HT-29 (cell line): ENCODE measurements around the gene TGM6. TPM values are rescaled to one million over a fixed set of nuclear protein-coding genes. Genes with fewer than 3 reads are reported as not detected.
"Not testable (repeated sequence)": the region's sequence is repeated elsewhere in the genome, so short reads cannot be mapped to it uniquely, and the experiment has no call there.

ENCODE experiments used
- DNase-seq: peaks from one replicate; pipeline ENCODE4 v3.0.0-alpha.2; 2015; ENCODE audit warnings: low spot score
- total RNA-seq: library from RNA; depleted of rRNA; stranded (reverse); fragments of >200 nt; shearing (Covaris generic); gene quantifications from 2 replicates; pipeline ENCODE4 v1.2.3, GENCODE V29; 2014

Gene TGM6
- total RNA-seq, 1 experiment from 2014 or later: not detected

- no peak for DNase-seq
Measured at GRCh38 chr20:2398449-2398848, 17.7 kb downstream of the TGM6 start.

GRCh38 chr20:2399390-2399789 lies 18.7 kb downstream of the TGM6 start:
- DNase-seq: no peak

- DNase-seq: no peak
Measured at GRCh38 chr20:2400290-2400689, 19.6 kb downstream of the TGM6 start.

- DNase-seq: no peak
Measured at GRCh38 chr20:2401527-2401926, 20.8 kb downstream of the TGM6 start.

- peak; percentile 47 for DNase-seq
Measured at GRCh38 chr20:2402271-2402980, 21.7 kb downstream of the TGM6 start.

GRCh38 chr20:2403291-2404052 lies 22.8 kb downstream of the TGM6 start:
- DNase-seq: no peak

GRCh38 chr20:2405693-2406065 lies 25.0 kb downstream of the TGM6 start:
- DNase-seq: no peak

- DNase-seq: not testable (repeated sequence)
Measured at GRCh38 chr20:2407355-2407754, 26.7 kb downstream of the TGM6 start.

- DNase-seq: no peak
Measured at GRCh38 chr20:2408111-2408510, 27.4 kb downstream of the TGM6 start.

GRCh38 chr20:2416541-2417212 lies 36.0 kb downstream of the TGM6 start:
- no peak for DNase-seq

GRCh38 chr20:2417213-2417541 lies 36.5 kb downstream of the TGM6 start:
- no peak for DNase-seq

GRCh38 chr20:2418388-2418787 lies 37.7 kb downstream of the TGM6 start:
- DNase-seq: no peak

GRCh38 chr20:2420510-2420909 lies 39.8 kb downstream of the TGM6 start:
- no peak for DNase-seq

GRCh38 chr20:2421247-2421646 lies 40.5 kb downstream of the TGM6 start:
- peak; percentile 19 for DNase-seq

GRCh38 chr20:2429051-2429450 lies 48.4 kb downstream of the TGM6 start:
- DNase-seq: no peak

- DNase-seq: no peak
Measured at GRCh38 chr20:2430538-2430937, 49.8 kb downstream of the TGM6 start.

- DNase-seq: no peak
Measured at GRCh38 chr20:2431185-2431584, 50.5 kb downstream of the TGM6 start.

- DNase-seq: no peak
Measured at GRCh38 chr20:2446845-2447244, 66.1 kb downstream of the TGM6 start.

- DNase-seq: no peak
Measured at GRCh38 chr20:2449386-2449785, 68.7 kb downstream of the TGM6 start.

- no peak for DNase-seq
Measured at GRCh38 chr20:2451422-2451821, 70.7 kb downstream of the TGM6 start.

- DNase-seq: peak; percentile 81
Measured at GRCh38 chr20:2451939-2452732, 71.4 kb downstream of the TGM6 start.

- DNase-seq: no peak
Measured at GRCh38 chr20:2453792-2454191, 73.1 kb downstream of the TGM6 start.
